Pancreas (tissue), 10 donors: ENCODE results near the gene KAT6B. TPM values are rescaled to one million over a fixed set of nuclear protein-coding genes. Genes with fewer than 3 reads are reported as not detected.

Experiments
- ATAC-seq, 4 donors: fragments of 200-7000 bp; cut with Tn5 transposase; one replicate each; pipeline versions ENCODE4 v1.8.0 to v1.9.1; 2020; ENCODE audit warnings: mild to moderate bottlenecking in 4 of 4, moderate library complexity in 4 of 4
- DNase-seq, 6 donors: peaks; one replicate each; pipeline ENCODE4 v3.0.0-alpha.2; 2020
- FAIRE-seq: peaks from 2 replicates; lab custom pipeline; 2012; peaks lifted over from hg19 to GRCh38; lab: Jason Lieb, UNC
- H3K27ac ChIP-seq, 4 donors: fragments of 200-600 bp; sonication (generic); 1 replicate in 3 of 4; 2 replicates in 1 of 4; pipeline versions ENCODE4 v1.5.0 to v1.8.0; 2020
- H3K27me3 ChIP-seq, 4 donors: fragments of 200-600 bp; one replicate each; pipeline ENCODE4 v1.8.0; 2021
- H3K36me3 ChIP-seq, 3 donors: fragments of 200-600 bp; sonication (generic) in 1 of 3; one replicate each; pipeline versions ENCODE4 v1.5.0 to v1.8.0; 2020 to 2021
- H3K4me1 ChIP-seq, 3 donors: fragments of 200-600 bp; one replicate each; pipeline ENCODE4 v1.8.0; 2021
- H3K4me3 ChIP-seq, 4 donors: fragments of 200-600 bp; sonication (generic) in 2 of 4; one replicate each; pipeline versions ENCODE4 v1.5.0 to v1.8.0; 2020 to 2021
- H3K9me3 ChIP-seq, 4 donors: fragments of 200-600 bp; one replicate each; pipeline ENCODE4 v1.8.0; 2021
- CTCF ChIP-seq, 4 donors: fragments of 200-600 bp; sonication (generic) in 3 of 4; IDR thresholded peaks; one replicate each; pipeline versions ENCODE4 v1.5.0 to v1.8.0; 2021; ENCODE audit warnings: antibody characterized with exemption in 4 of 4
- WGBS, 2 donors: extraction: QIAGEN DNeasy Blood & Tissue Kit; methylation state at CpG; one replicate each; pipeline ENCODE4 v1.1.7; 2013; 5-methylcytosine and 5-hydroxymethylcytosine counted together
- intact Hi-C, 3 donors: fragments of 100-400 bp; cut with DNase I; formaldehyde crosslinking; loops; one replicate each; pipeline versions ENCODE4 v1.11.1 to v1.14.2; 2022
- polyA plus RNA-seq, 2 donors: library from polyadenylated mRNA; stranded (reverse); fragments of 200-250 nt; gene quantifications; one replicate each; pipeline ENCODE4 v1.2.3, GENCODE V29; 2013
- total RNA-seq, 6 donors: library from RNA; stranded (reverse); fragmentation: NEBNext Ultra II Directional in 4 of 6; extraction: Animal tissue kit (Norgen Biotek cat#: 25700) in 4 of 6; gene quantifications; one replicate each; pipeline versions ENCODE4 v1.2.1 to v1.2.4, GENCODE V29; 2021 to 2023
- donor health status: healthy with polysubstance abuse.
- donor health status: DM: no; HTN: no; CAD: no; lungs with moderate emphysema.
- donor health status: DM: no; HTN: no; CAD: no.
- donor health status: control.
- donor health status: control.
- donor health status: Bipolar disorder and iron deficiency.
- donor health status: DM: yes; HTN: yes; CAD: no.
- donor health status: DM: no; HTN: no; CAD: no.
- donor health status: DM: no; HTN: no; CAD: no.
- donor health status: DM: yes; HTN: yes; CAD: no.

KAT6B gene
- total and polyA plus RNA-seq, 8 donors = 7.6 to 28.6 (median 18.1) TPM

- 85 to 90% methylated on average over 1 of the region's 1 CpG for WGBS, 2 donors
- TF ChIP-seq CTCF (IDR thresholded peaks at IDR 0.05) = no peak
- H3K4me1 ChIP-seq = peaks cover 0 to 9% (median 5%) of the 10 kb centered on the region in 3 donors
- intact Hi-C loops = no loop called here
- H3K27ac ChIP-seq = no peak overlapping the region
- H3K27me3 ChIP-seq = no peaks in the 10 kb centered on the region
- no peak for ATAC-seq
- H3K4me3 ChIP-seq = no peak overlapping the region
- FAIRE-seq = no peak
- H3K36me3 ChIP-seq = no peaks in the 10 kb centered on the region
- no peak for DNase-seq
- H3K9me3 ChIP-seq = no peaks in the 10 kb centered on the region
Observed at GRCh38 chr10:75011221-75011620, 184.8 kb downstream of the KAT6B start.

DNA sequence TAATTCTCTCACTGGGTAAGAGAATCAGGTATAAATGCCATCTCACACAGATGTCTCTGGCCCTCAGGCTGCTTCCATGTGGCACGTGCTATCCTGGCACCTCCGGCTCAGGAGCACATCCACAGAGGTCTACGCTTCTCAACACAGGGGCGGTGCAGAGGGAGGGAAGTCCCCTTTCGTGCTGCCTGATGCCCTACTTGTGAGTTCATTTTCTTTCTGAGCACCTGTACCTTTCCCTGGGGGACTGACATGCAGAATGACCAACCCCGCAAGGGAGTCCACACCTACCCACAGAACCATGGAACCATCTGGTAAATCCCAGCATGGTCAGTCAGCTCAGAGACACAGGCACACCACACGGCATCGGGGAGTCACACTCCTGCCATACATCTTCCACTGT is 186.1 kb downstream of the KAT6B start:
- ATAC-seq (no peak), DNase-seq (no peak), FAIRE-seq (no peak)
- Histone ChIP-seq H3K9me3 (no peaks in the 10 kb centered on the region), H3K27ac (no peak overlapping the region), H3K36me3 (no peaks in the 10 kb centered on the region), H3K27me3 (no peaks in the 10 kb centered on the region), H3K4me3 (no peak overlapping the region), H3K4me1 (peaks cover 0 to 9% (median 5%) of the 10 kb centered on the region in 3 donors)
- TF ChIP-seq CTCF (IDR thresholded peaks at IDR 0.05) = no peak
- intact Hi-C loops = no loop called here
- WGBS, 2 donors = 92 to 97% methylated on average over 8 of the region's 8 CpGs

GRCh38 chr10:75013007-75013406 is 186.6 kb downstream of the KAT6B start:
- no peaks in the 10 kb centered on the region for H3K27me3 ChIP-seq
- no peak overlapping the region for H3K27ac ChIP-seq
- H3K9me3 ChIP-seq = no peaks in the 10 kb centered on the region
- H3K4me1 ChIP-seq = peaks cover 0 to 9% (median 5%) of the 10 kb centered on the region in 3 donors
- no peak for ATAC-seq
- intact Hi-C loops = no loop called here
- H3K4me3 ChIP-seq = no peak overlapping the region
- no peak for FAIRE-seq
- no peaks in the 10 kb centered on the region for H3K36me3 ChIP-seq
- TF ChIP-seq CTCF (IDR thresholded peaks at IDR 0.05) = no peak
- no peak for DNase-seq

DNA sequence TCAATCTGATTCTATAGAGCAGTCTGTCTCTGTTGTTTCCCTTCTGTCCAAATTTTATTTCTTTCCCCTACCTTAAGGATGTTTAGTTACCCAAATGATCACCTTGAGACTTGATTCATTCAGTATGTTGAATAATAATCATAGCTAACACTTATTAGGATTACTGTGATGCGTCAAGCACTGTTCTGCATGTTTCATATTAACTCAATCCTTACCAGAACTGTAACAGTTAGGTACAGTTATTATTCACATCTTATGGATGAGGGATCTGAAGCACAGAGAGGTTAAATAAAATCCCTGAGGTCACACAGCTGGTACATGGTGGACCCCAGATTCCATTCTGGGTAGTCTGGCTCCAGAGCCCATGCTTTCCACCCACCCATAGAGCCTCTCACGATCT is 187.1 kb downstream of the KAT6B start:
- intact Hi-C loops = no loop called here
- H3K27me3 ChIP-seq = no peaks in the 10 kb centered on the region
- H3K36me3 ChIP-seq = no peaks in the 10 kb centered on the region
- no peak for TF ChIP-seq CTCF (IDR thresholded peaks at IDR 0.05)
- no peak overlapping the region for H3K27ac ChIP-seq
- 90 to 91% methylated on average over 2 of the region's 2 CpGs for WGBS, 2 donors
- ATAC-seq (no peak), FAIRE-seq (no peak), DNase-seq (no peak)
- no peak overlapping the region for H3K4me3 ChIP-seq
- H3K4me1 ChIP-seq = peaks cover 0 to 9% (median 5%) of the 10 kb centered on the region in 3 donors
- no peaks in the 10 kb centered on the region for H3K9me3 ChIP-seq

- no peak overlapping the region for H3K27ac ChIP-seq
- WGBS, 2 donors = 92 to 94% methylated on average over 6 of the region's 6 CpGs
Observed at GRCh38 chr10:75014516-75015230, 188.3 kb downstream of the KAT6B start.

More at GRCh38 chr10:75014516-75015230, 188.3 kb downstream of the KAT6B start:
- intact Hi-C loops = no loop called here
- ATAC-seq (no peak), DNase-seq (no peak), FAIRE-seq (no peak)
- no peaks in the 10 kb centered on the region for H3K27me3 ChIP-seq
- TF ChIP-seq CTCF (IDR thresholded peaks at IDR 0.05) = no peak
- H3K36me3 ChIP-seq = no peaks in the 10 kb centered on the region
- H3K9me3 ChIP-seq = no peaks in the 10 kb centered on the region
- peaks cover 0 to 12% (median 9%) of the 10 kb centered on the region in 3 donors for H3K4me1 ChIP-seq
- H3K4me3 ChIP-seq = no peak overlapping the region
